ENCODE measurements around the gene R3HDM2.

Gene R3HDM2

GRCh38 chr12:57221169-57221917 is 209.5 kb downstream of the R3HDM2 start:
- H3K9me3 ChIP-seq (ENCODE audit: control insufficient read depth, insufficient read depth, low read length), result no peaks in the 10 kb centered on the region
- peaks cover 9% of the 10 kb centered on the region for H3K4me1 ChIP-seq (ENCODE audit: control insufficient read depth, insufficient read depth, low read length)
- peak overlapping the region; percentile 39 for H3K4me3 ChIP-seq (ENCODE audit: low read depth, low read length)
- no peaks in the 10 kb centered on the region for H3K36me3 ChIP-seq (ENCODE audit: control insufficient read depth, insufficient read depth, low read length)
- H3K27me3 ChIP-seq (ENCODE audit: control insufficient read depth, insufficient read depth, low read length), result peaks cover 93% of the 10 kb centered on the region
- no peak overlapping the region for H3K9ac ChIP-seq (ENCODE audit: low read depth, low read length)

GRCh38 chr12:57220770-57221168 is 210.1 kb downstream of the R3HDM2 start:
- H3K9ac ChIP-seq (ENCODE audit: low read depth, low read length), result no peak overlapping the region
- H3K36me3 ChIP-seq (ENCODE audit: control insufficient read depth, insufficient read depth, low read length), result no peaks in the 10 kb centered on the region
- peak overlapping the region; percentile 39 for H3K4me3 ChIP-seq (ENCODE audit: low read depth, low read length)
- H3K4me1 ChIP-seq (ENCODE audit: control insufficient read depth, insufficient read depth, low read length), result peaks cover 10% of the 10 kb centered on the region
- H3K27me3 ChIP-seq (ENCODE audit: control insufficient read depth, insufficient read depth, low read length), result peaks cover 93% of the 10 kb centered on the region
- H3K9me3 ChIP-seq (ENCODE audit: control insufficient read depth, insufficient read depth, low read length), result no peaks in the 10 kb centered on the region

- peak overlapping the region; percentile 41 for H3K4me3 ChIP-seq (ENCODE audit: low read depth, low read length)
- H3K4me1 ChIP-seq (ENCODE audit: control insufficient read depth, insufficient read depth, low read length), result peaks cover 13% of the 10 kb centered on the region
- peaks cover 93% of the 10 kb centered on the region for H3K27me3 ChIP-seq (ENCODE audit: control insufficient read depth, insufficient read depth, low read length)
These were observed 210.7 kb downstream of the R3HDM2 start for GRCh38 chr12:57219993-57220754.

DNA sequence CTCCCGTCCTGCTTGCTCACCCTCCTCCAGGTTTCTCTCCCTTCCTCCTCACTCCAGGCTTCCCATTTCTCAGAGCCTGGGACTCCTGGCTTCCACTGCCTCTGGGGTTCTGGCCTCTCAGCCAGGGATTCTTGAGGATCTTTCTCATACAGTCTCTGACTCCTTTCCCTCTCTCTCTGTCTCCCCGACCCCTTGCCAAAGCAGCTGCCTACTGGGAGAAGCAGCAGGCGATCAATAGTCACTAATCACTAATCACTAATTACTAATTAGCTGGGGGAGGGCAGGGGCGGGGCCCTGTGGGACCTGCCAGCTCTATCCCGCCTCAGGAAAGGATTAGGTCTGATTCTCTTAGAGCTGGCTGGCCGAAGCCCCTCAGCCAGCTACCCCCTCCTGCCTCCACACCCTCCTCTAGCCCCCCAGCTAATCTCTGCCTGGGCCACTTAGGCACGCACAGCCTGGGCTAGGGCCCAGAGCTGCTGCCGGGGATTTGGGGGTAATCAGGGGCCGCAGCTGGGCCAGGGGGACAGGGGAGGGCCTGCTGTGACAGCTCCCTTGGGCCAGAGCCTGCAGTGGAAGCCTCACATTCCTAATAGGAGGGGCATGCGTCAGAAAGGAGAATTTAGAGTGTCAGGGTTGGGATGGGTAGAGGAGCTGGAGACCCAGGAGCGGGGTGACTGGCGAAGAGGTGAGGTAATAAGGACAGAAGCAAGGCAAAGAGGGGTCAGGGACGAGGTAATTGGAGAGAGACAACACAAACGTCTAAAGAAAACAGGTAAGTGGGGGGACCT is 211.4 kb downstream of the R3HDM2 start:
- Histone ChIP-seq H3K4me1 (ENCODE audit: control insufficient read depth, insufficient read depth, low read length) (peaks cover 13% of the 10 kb centered on the region), H3K27me3 (ENCODE audit: control insufficient read depth, insufficient read depth, low read length) (peaks cover 93% of the 10 kb centered on the region), H3K9me3 (ENCODE audit: control insufficient read depth, insufficient read depth, low read length) (no peaks in the 10 kb centered on the region), H3K9ac (ENCODE audit: low read depth, low read length) (no peak overlapping the region), H3K36me3 (ENCODE audit: control insufficient read depth, insufficient read depth, low read length) (no peaks in the 10 kb centered on the region), H3K4me3 (ENCODE audit: low read depth, low read length) (peak overlapping the region; percentile 41)

More at GRCh38 chr12:57219993-57220754, 210.7 kb downstream of the R3HDM2 start:
- Histone ChIP-seq H3K36me3 (ENCODE audit: control insufficient read depth, insufficient read depth, low read length) (no peaks in the 10 kb centered on the region), H3K9ac (ENCODE audit: low read depth, low read length) (no peak overlapping the region), H3K9me3 (ENCODE audit: control insufficient read depth, insufficient read depth, low read length) (no peaks in the 10 kb centered on the region)

GRCh38 chr12:57218030-57218853 is 212.6 kb downstream of the R3HDM2 start:
- no peaks in the 10 kb centered on the region for H3K36me3 ChIP-seq (ENCODE audit: control insufficient read depth, insufficient read depth, low read length)
- H3K9me3 ChIP-seq (ENCODE audit: control insufficient read depth, insufficient read depth, low read length), result no peaks in the 10 kb centered on the region
- H3K4me3 ChIP-seq (ENCODE audit: low read depth, low read length), result peak overlapping the region; percentile 50
- peaks cover 90% of the 10 kb centered on the region for H3K27me3 ChIP-seq (ENCODE audit: control insufficient read depth, insufficient read depth, low read length)
- H3K4me1 ChIP-seq (ENCODE audit: control insufficient read depth, insufficient read depth, low read length), result peaks cover 22% of the 10 kb centered on the region
- no peak overlapping the region for H3K9ac ChIP-seq (ENCODE audit: low read depth, low read length)

GRCh38 chr12:57216921-57217879 is 213.6 kb downstream of the R3HDM2 start:
- Histone ChIP-seq H3K9ac (ENCODE audit: low read depth, low read length) (no peak overlapping the region), H3K9me3 (ENCODE audit: control insufficient read depth, insufficient read depth, low read length) (no peaks in the 10 kb centered on the region), H3K27me3 (ENCODE audit: control insufficient read depth, insufficient read depth, low read length) (peaks cover 80% of the 10 kb centered on the region), H3K4me1 (ENCODE audit: control insufficient read depth, insufficient read depth, low read length) (peaks cover 22% of the 10 kb centered on the region), H3K4me3 (ENCODE audit: low read depth, low read length) (peak overlapping the region; percentile 50), H3K36me3 (ENCODE audit: control insufficient read depth, insufficient read depth, low read length) (peaks cover 5% of the 10 kb centered on the region)

- peaks cover 17% of the 10 kb centered on the region for H3K4me1 ChIP-seq (ENCODE audit: control insufficient read depth, insufficient read depth, low read length)
- H3K9me3 ChIP-seq (ENCODE audit: control insufficient read depth, insufficient read depth, low read length), result no peaks in the 10 kb centered on the region
- peak within 1 kb of the TSS; percentile 50 for H3K4me3 ChIP-seq (ENCODE audit: low read depth, low read length)
- H3K9ac ChIP-seq (ENCODE audit: low read depth, low read length), result no peak within 1 kb of the TSS
- peaks cover 70% of the 10 kb centered on the region for H3K27me3 ChIP-seq (ENCODE audit: control insufficient read depth, insufficient read depth, low read length)
- H3K36me3 ChIP-seq (ENCODE audit: control insufficient read depth, insufficient read depth, low read length), result peaks cover 14% of the 10 kb centered on the region
These were observed 214.6 kb downstream of the R3HDM2 start, which contains the start of gene NXPH4 for GRCh38 chr12:57216014-57216911. NXPH4 (plus strand) TSS chr12:57216794; CDS start chr12:57216970, 176 bp downstream.

DNA sequence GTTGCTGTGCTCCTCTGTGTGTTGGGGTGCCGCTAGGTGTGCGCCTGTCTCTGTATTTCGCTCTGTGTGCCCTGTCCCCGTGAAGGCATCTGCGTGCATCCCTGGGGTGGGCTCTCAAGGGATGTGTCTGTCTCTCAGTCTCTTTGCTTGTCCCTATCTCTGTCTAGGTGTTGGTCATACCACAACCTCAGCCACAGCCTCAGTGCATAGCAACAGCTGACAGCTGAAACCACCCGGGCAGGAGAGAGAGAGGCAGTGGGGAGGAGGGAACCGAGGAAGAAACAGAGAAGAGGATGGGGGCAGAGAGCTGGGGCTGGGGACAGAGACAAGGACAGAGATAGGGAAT is 215.2 kb downstream of the R3HDM2 start:
- Histone ChIP-seq H3K36me3 (ENCODE audit: control insufficient read depth, insufficient read depth, low read length) (peaks cover 20% of the 10 kb centered on the region), H3K9ac (ENCODE audit: low read depth, low read length) (no peak overlapping the region), H3K9me3 (ENCODE audit: control insufficient read depth, insufficient read depth, low read length) (no peaks in the 10 kb centered on the region), H3K4me1 (ENCODE audit: control insufficient read depth, insufficient read depth, low read length) (peaks cover 17% of the 10 kb centered on the region), H3K4me3 (ENCODE audit: low read depth, low read length) (peak overlapping the region; percentile 37), H3K27me3 (ENCODE audit: control insufficient read depth, insufficient read depth, low read length) (peaks cover 64% of the 10 kb centered on the region)

- peaks cover 60% of the 10 kb centered on the region for H3K27me3 ChIP-seq (ENCODE audit: control insufficient read depth, insufficient read depth, low read length)
- no peak overlapping the region for H3K9ac ChIP-seq (ENCODE audit: low read depth, low read length)
- H3K9me3 ChIP-seq (ENCODE audit: control insufficient read depth, insufficient read depth, low read length), result no peaks in the 10 kb centered on the region
- peaks cover 26% of the 10 kb centered on the region for H3K36me3 ChIP-seq (ENCODE audit: control insufficient read depth, insufficient read depth, low read length)
- peak overlapping the region; percentile 37 for H3K4me3 ChIP-seq (ENCODE audit: low read depth, low read length)
- H3K4me1 ChIP-seq (ENCODE audit: control insufficient read depth, insufficient read depth, low read length), result peaks cover 17% of the 10 kb centered on the region
These were observed 215.8 kb downstream of the R3HDM2 start for GRCh38 chr12:57215065-57215464.
